ENCODE data around the gene C21orf91. TPM values are rescaled to one million over a fixed set of nuclear protein-coding genes. Genes with fewer than 3 reads are reported as not detected.

The C21orf91 gene
- total and polyA plus RNA-seq, 2 donors (not counting 1 experiment from before 2014, with no cell fraction given): 6.7 to 32.3 TPM

DNA sequence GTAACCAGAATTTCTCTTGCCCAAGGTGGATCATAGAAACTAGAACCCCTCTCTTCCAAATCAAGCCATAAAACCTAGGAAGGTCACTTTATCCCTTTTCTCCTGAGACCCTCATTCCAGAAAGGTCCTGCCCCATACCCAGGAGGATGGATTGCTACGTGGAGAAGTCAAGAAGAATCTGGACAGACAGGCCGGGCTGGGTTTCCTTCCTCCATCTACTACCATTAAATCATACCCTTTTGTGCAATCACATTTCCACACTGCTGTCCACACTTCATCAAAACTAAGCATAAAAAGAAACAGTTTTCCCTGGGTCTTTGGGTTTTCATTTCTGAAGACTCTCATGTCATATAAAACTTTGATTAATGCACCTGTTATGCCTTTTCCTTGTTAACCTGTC lies 65.4 kb downstream of the C21orf91 start:
- no peaks in the 10 kb centered on the region for H3K4me1 ChIP-seq (ENCODE audit: control insufficient read depth in 2 of 2, insufficient read depth in 2 of 2, low read length in 2 of 2)
- H3K27ac ChIP-seq (ENCODE audit: low read length in 2 of 2): no peak overlapping the region
- DNase-seq (no peak), ATAC-seq (ENCODE audit: low read depth) (no peak)
- Mint-ChIP-seq H3K27me3 (no peaks in the 10 kb centered on the region), H3K27ac (no peak overlapping the region), H3K4me3 (no peak overlapping the region), H3K4me1 (no peaks in the 10 kb centered on the region), H3K9me3 (ENCODE audit: insufficient read depth) (peaks cover 3% of the 10 kb centered on the region)
- H3K9ac ChIP-seq (ENCODE audit: low read length): no peak overlapping the region
- H2AFZ ChIP-seq (ENCODE audit: insufficient read depth, low read depth, low read length, poor library complexity, severe bottlenecking): no peak overlapping the region
- CTCF ChIA-PET: no interaction called here
- no peak overlapping the region for H3K4me3 ChIP-seq (ENCODE audit: control extremely low read depth in 1 of 5, extremely low read depth in 1 of 5, insufficient read depth in 1 of 5, low read depth in 2 of 5, low read length in 4 of 5)
- H4K20me1 ChIP-seq (ENCODE audit: control insufficient read depth, insufficient read depth, low read length, poor library complexity, severe bottlenecking): no peaks in the 10 kb centered on the region
- 52% methylated on average over 2 of the region's 2 CpGs for WGBS (ENCODE audit: insufficient coverage)
- H3K4me2 ChIP-seq (replicated peaks; ENCODE audit: low read depth, low read length, poor library complexity, severe bottlenecking): no peak overlapping the region
- no peaks in the 10 kb centered on the region for H3K27me3 ChIP-seq (replicated peaks in 1 of 4; ENCODE audit: control extremely low read depth in 1 of 4, control insufficient read depth in 3 of 4, insufficient read depth in 4 of 4, low read length in 3 of 4)
- H3K9me3 ChIP-seq (ENCODE audit: control extremely low read depth in 1 of 3, control insufficient read depth in 2 of 3, insufficient read depth in 1 of 3, low read length in 2 of 3): peaks cover 0 to 6% (median 0%) of the 10 kb centered on the region in 3 donors
- POLR2A ChIA-PET: no interaction called here
- TF ChIP-seq EZH2 (IDR thresholded peaks at IDR 0.05; ENCODE audit: borderline replicate concordance, insufficient read depth, low read depth, low read length, poor library complexity, severe bottlenecking): no peak
- TF ChIP-seq, protein P1, sequence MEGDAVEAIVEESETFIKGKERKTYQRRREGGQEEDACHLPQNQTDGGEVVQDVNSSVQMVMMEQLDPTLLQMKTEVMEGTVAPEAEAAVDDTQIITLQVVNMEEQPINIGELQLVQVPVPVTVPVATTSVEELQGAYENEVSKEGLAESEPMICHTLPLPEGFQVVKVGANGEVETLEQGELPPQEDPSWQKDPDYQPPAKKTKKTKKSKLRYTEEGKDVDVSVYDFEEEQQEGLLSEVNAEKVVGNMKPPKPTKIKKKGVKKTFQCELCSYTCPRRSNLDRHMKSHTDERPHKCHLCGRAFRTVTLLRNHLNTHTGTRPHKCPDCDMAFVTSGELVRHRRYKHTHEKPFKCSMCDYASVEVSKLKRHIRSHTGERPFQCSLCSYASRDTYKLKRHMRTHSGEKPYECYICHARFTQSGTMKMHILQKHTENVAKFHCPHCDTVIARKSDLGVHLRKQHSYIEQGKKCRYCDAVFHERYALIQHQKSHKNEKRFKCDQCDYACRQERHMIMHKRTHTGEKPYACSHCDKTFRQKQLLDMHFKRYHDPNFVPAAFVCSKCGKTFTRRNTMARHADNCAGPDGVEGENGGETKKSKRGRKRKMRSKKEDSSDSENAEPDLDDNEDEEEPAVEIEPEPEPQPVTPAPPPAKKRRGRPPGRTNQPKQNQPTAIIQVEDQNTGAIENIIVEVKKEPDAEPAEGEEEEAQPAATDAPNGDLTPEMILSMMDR (IDR thresholded peaks at IDR 0.05): no peak
- H3K36me3 ChIP-seq (replicated peaks in 1 of 2; ENCODE audit: control extremely low read depth in 1 of 2, control insufficient read depth in 1 of 2, extremely low read depth in 1 of 2, insufficient read depth in 2 of 2, low read length in 1 of 2): no peaks in the 10 kb centered on the region
- no peaks in the 10 kb centered on the region for H3K79me2 ChIP-seq (ENCODE audit: control insufficient read depth, insufficient read depth, low read length)
- intact Hi-C loops (cut with micrococcal nuclease): no loop called here

DNA sequence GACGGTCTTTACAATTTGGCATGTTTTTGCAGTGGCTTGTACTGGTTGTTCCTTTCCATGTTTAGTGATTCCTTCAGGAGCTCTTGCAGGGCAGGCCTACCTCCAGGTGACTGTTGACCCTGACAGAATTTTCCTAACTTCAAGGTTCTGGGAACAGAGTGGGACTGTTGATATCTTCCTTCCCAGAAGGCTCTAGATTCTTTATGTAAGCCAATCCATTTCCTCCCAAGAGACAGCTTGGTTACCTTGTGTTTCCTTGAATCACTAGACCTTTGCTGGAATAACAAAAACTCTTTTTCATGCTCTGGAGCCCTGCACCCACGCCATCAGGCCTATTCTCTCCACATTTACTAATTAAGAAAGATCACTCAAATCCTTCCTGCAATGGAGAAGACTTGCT lies 67.0 kb downstream of the C21orf91 start:
- H3K9me3 Mint-ChIP-seq (ENCODE audit: insufficient read depth): peaks cover 2% of the 10 kb centered on the region

More for the DNA sequence above, 67.0 kb downstream of the C21orf91 start:
- Mint-ChIP-seq H3K27me3 (no peaks in the 10 kb centered on the region), H3K27ac (no peak overlapping the region), H3K4me1 (no peaks in the 10 kb centered on the region), H3K4me3 (no peak overlapping the region)
- H3K4me1 ChIP-seq (ENCODE audit: control insufficient read depth in 2 of 2, insufficient read depth in 2 of 2, low read length in 2 of 2): no peaks in the 10 kb centered on the region
- H3K9ac ChIP-seq (ENCODE audit: low read length): no peak overlapping the region
- H3K4me2 ChIP-seq (replicated peaks; ENCODE audit: low read depth, low read length, poor library complexity, severe bottlenecking): no peak overlapping the region
- H3K36me3 ChIP-seq (replicated peaks in 1 of 2; ENCODE audit: control extremely low read depth in 1 of 2, control insufficient read depth in 1 of 2, extremely low read depth in 1 of 2, insufficient read depth in 2 of 2, low read length in 1 of 2): no peaks in the 10 kb centered on the region
- TF ChIP-seq, protein P1 (IDR thresholded peaks at IDR 0.05): no peak
- TF ChIP-seq EZH2 (IDR thresholded peaks at IDR 0.05; ENCODE audit: borderline replicate concordance, insufficient read depth, low read depth, low read length, poor library complexity, severe bottlenecking): no peak
- DNase-seq (no peak), ATAC-seq (ENCODE audit: low read depth) (no peak)
- H4K20me1 ChIP-seq (ENCODE audit: control insufficient read depth, insufficient read depth, low read length, poor library complexity, severe bottlenecking): no peaks in the 10 kb centered on the region
- H3K79me2 ChIP-seq (ENCODE audit: control insufficient read depth, insufficient read depth, low read length): no peaks in the 10 kb centered on the region
- intact Hi-C loops (cut with micrococcal nuclease): no loop called here
- H3K4me3 ChIP-seq (ENCODE audit: control extremely low read depth in 1 of 5, extremely low read depth in 1 of 5, insufficient read depth in 1 of 5, low read depth in 2 of 5, low read length in 4 of 5): no peak overlapping the region
- no peaks in the 10 kb centered on the region for H3K27me3 ChIP-seq (replicated peaks in 1 of 4; ENCODE audit: control extremely low read depth in 1 of 4, control insufficient read depth in 3 of 4, insufficient read depth in 4 of 4, low read length in 3 of 4)
- WGBS (ENCODE audit: insufficient coverage): 50% methylated on average over 1 of the region's 2 CpGs
- H3K9me3 ChIP-seq (ENCODE audit: control extremely low read depth in 1 of 3, control insufficient read depth in 2 of 3, insufficient read depth in 1 of 3, low read length in 2 of 3): no peaks in the 10 kb centered on the region
- H2AFZ ChIP-seq (ENCODE audit: insufficient read depth, low read depth, low read length, poor library complexity, severe bottlenecking): no peak overlapping the region
- ChIA-PET POLR2A (no interaction called here), CTCF (no interaction called here)
- no peak overlapping the region for H3K27ac ChIP-seq (ENCODE audit: low read length in 2 of 2)

Data from B cell (primary cell).